Subcutaneous abdominal adipose tissue (tissue), 5 donors: Measurements from ENCODE around the gene APBB3.

Experiments used
- H3K27ac ChIP-seq: one replicate; pipeline ENCODE4 v1.7.0; 2013; ENCODE audit warnings: low read depth, mild to moderate bottlenecking, inconsistent platforms, low read length, moderate library complexity
- H3K27me3 ChIP-seq, 5 donors: one replicate each; pipeline ENCODE4 v1.7.0; 2013; ENCODE audit warnings: low read length in 5 of 5, inconsistent platforms in 1 of 5; ENCODE audit not compliant: control insufficient read depth in 5 of 5, insufficient read depth in 4 of 5
- H3K36me3 ChIP-seq, 5 donors: one replicate each; pipeline ENCODE4 v1.7.0; 2013; ENCODE audit warnings: low read length in 5 of 5; ENCODE audit not compliant: control insufficient read depth in 5 of 5, insufficient read depth in 5 of 5
- H3K4me1 ChIP-seq, 5 donors: one replicate each; pipeline ENCODE4 v1.7.0; 2013; ENCODE audit warnings: low read length in 5 of 5, mild to moderate bottlenecking in 3 of 5, moderate library complexity in 1 of 5; ENCODE audit not compliant: control insufficient read depth in 5 of 5, insufficient read depth in 5 of 5
- H3K4me3 ChIP-seq, 5 donors: one replicate each; pipeline ENCODE4 v1.7.0; 2013; ENCODE audit warnings: low read length in 5 of 5, low read depth in 1 of 5
- H3K9ac ChIP-seq, 5 donors: one replicate each; pipeline ENCODE4 v1.7.0; 2013; ENCODE audit warnings: low read length in 5 of 5, mild to moderate bottlenecking in 4 of 5, moderate library complexity in 3 of 5
- H3K9me3 ChIP-seq, 5 donors: one replicate each; pipeline ENCODE4 v1.7.0; 2013; ENCODE audit warnings: low read length in 5 of 5; ENCODE audit not compliant: control insufficient read depth in 5 of 5
- donor health status: healthy.
- donor health status: healthy.
- donor health status: healthy.
- donor health status: healthy.
- donor health status: healthy.

Gene APBB3

DNA sequence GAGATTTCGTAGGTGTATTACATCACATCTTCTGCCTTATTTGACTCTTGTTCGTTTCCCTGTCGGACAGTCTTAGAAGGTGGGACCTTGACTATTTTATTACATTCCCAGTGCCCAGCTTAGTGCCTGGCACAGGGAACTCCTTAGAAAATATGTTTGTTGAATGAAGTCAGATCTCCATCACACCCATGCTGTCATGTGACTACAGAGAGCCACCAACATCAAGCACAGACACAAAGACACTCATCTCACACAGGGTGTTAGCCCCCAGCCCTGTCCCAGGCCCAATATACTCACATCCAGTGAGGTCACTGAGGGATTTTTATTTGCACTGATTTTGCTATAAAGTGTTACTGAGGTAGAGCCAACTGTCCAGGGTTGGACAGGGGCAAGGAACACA is 6.4 kb downstream of the APBB3 start:
- Histone ChIP-seq H3K4me1 (peaks cover 6 to 37% (median 21%) of the 10 kb centered on the region in 5 donors), H3K27me3 (no peaks in the 10 kb centered on the region), H3K9ac (peak overlapping the region in 2 of 5 donors; percentile 92 to 94), H3K27ac (peak overlapping the region; percentile 84), H3K36me3 (peaks cover 6 to 34% (median 24%) of the 10 kb centered on the region in 5 donors), H3K4me3 (peak overlapping the region in 2 of 5 donors; percentile 81 to 85), H3K9me3 (no peaks in the 10 kb centered on the region)

- peak within 1 kb of the TSS; percentile 84 for H3K27ac ChIP-seq
- H3K4me1 ChIP-seq: peaks cover 6 to 30% (median 19%) of the 10 kb centered on the region in 5 donors
- H3K9me3 ChIP-seq: no peaks in the 10 kb centered on the region
- H3K36me3 ChIP-seq: peaks cover 6 to 33% (median 26%) of the 10 kb centered on the region in 5 donors
- H3K4me3 ChIP-seq: peak within 1 kb of the TSS; percentile 71 to 85 (median 81)
- H3K9ac ChIP-seq: peak within 1 kb of the TSS; percentile 30 to 94 (median 91)
- H3K27me3 ChIP-seq: no peaks in the 10 kb centered on the region
Measured at GRCh38 chr5:140557136-140557805, 7.1 kb downstream of the APBB3 start, which contains the start of gene SRA1. TSS of gene SRA1 (minus strand) at chr5:140557473. CDS start at chr5:140557452, 21 bp downstream.

DNA sequence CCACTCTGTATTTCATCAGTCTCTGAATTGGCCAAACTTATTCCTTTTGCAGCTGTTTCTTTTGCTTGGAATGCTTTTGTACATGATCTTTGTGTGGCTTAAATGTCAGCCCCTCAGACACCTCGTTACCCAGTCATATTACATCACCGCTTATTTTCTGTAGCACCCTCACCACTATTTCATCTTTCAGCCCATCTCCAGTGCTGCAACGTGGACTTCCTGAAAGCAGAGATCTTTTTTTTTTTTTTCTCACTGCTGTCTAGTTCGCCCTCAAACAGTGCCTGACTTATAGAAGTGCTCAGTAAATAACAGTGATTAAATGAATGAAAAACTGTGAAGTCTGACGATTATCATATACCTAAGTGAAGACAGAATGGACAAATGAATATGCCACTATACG is 8.0 kb downstream of the APBB3 start:
- H3K4me3 ChIP-seq: peak overlapping the region; percentile 71 to 85 (median 81)
- H3K4me1 ChIP-seq: peaks cover 6 to 25% (median 19%) of the 10 kb centered on the region in 5 donors
- H3K9ac ChIP-seq: peak overlapping the region; percentile 30 to 94 (median 91)
- H3K36me3 ChIP-seq: peaks cover 8 to 32% (median 27%) of the 10 kb centered on the region in 5 donors
- H3K27me3 ChIP-seq: no peaks in the 10 kb centered on the region
- peak overlapping the region; percentile 84 for H3K27ac ChIP-seq
- no peaks in the 10 kb centered on the region for H3K9me3 ChIP-seq

- peak overlapping the region in 3 of 5 donors; percentile 77 to 94 (median 92) for H3K9ac ChIP-seq
- peaks cover 6 to 25% (median 19%) of the 10 kb centered on the region in 5 donors for H3K4me1 ChIP-seq
- H3K27ac ChIP-seq: no peak overlapping the region
Measured at GRCh38 chr5:140555747-140556312, 8.6 kb downstream of the APBB3 start.

DNA sequence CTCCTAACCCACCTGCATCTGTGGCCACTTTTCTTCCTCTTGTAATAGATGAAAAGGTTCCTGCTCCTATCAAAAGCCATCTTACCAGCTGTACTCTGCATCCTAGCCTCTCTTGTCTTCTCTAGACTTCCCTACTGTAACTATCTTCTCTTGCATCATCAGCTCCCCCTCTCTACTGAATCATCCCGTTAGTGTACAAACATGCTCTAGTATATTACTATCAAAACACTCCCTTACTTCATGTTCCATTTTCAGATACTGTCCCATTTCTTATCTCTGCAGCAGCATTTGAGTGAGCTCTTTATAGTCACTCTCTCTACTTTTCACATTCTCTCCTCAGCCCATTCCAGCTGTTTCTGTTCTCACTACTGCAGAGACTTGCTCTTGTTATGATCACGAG is 9.9 kb downstream of the APBB3 start:
- H3K9me3 ChIP-seq: no peaks in the 10 kb centered on the region
- H3K36me3 ChIP-seq: peaks cover 16 to 38% (median 31%) of the 10 kb centered on the region in 5 donors
- no peak overlapping the region for H3K27ac ChIP-seq
- no peak overlapping the region for H3K4me3 ChIP-seq
- H3K27me3 ChIP-seq: no peaks in the 10 kb centered on the region
- no peak overlapping the region for H3K9ac ChIP-seq
- H3K4me1 ChIP-seq: peaks cover 6 to 33% (median 23%) of the 10 kb centered on the region in 5 donors

More at GRCh38 chr5:140555747-140556312, 8.6 kb downstream of the APBB3 start:
- H3K27me3 ChIP-seq: no peaks in the 10 kb centered on the region
- H3K4me3 ChIP-seq: peak overlapping the region in 2 of 5 donors; percentile 81 to 85
- no peaks in the 10 kb centered on the region for H3K9me3 ChIP-seq
- H3K36me3 ChIP-seq: peaks cover 12 to 32% (median 27%) of the 10 kb centered on the region in 5 donors

DNA sequence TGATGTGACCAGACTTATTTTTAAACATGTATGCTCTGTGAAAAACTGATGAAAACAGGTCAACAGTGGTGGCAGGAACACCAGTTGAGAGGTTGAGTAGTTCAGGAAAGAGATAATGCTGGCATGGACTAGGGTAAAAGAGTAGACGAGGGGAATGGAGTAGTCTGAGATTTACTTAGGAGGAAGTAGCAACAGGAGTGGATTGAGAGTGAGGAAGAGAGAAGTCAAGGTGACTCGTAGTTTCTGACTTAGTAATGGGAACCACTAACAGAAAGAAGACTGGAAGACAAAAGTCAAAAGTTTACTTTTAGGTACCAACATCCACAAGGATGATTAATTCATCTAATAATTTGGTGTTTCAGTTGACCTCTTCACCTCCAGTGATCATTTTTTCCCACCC is 10.7 kb downstream of the APBB3 start:
- Histone ChIP-seq H3K4me3 (no peak overlapping the region), H3K27ac (no peak overlapping the region), H3K27me3 (no peaks in the 10 kb centered on the region), H3K9ac (no peak overlapping the region), H3K36me3 (peaks cover 16 to 41% (median 34%) of the 10 kb centered on the region in 5 donors), H3K9me3 (no peaks in the 10 kb centered on the region), H3K4me1 (peaks cover 13 to 41% (median 31%) of the 10 kb centered on the region in 5 donors)

DNA sequence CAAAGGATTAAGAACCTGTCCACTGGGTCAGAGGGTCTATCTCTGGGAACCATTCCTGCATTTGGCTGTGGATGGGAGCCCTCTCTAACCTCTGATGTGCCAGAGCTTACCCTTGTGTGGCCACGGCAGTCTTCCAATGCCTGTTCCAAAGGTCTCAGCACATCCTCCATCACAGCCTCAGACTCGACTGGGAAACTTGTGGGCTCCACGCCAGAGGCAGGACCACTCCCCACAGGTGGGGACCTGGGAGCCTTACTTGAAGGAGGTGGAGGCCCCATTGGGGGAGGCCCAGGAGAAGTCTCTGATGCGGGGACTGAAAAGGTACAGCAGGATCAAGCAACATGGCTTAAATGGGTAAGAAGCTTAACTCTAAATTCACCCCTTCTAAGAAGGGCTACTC is 12.5 kb downstream of the APBB3 start:
- Histone ChIP-seq H3K36me3 (peaks cover 16 to 41% (median 29%) of the 10 kb centered on the region in 5 donors), H3K9ac (no peak overlapping the region), H3K9me3 (no peaks in the 10 kb centered on the region), H3K4me3 (no peak overlapping the region), H3K27ac (no peak overlapping the region), H3K4me1 (peaks cover 17 to 48% (median 41%) of the 10 kb centered on the region in 5 donors), H3K27me3 (no peaks in the 10 kb centered on the region)

DNA sequence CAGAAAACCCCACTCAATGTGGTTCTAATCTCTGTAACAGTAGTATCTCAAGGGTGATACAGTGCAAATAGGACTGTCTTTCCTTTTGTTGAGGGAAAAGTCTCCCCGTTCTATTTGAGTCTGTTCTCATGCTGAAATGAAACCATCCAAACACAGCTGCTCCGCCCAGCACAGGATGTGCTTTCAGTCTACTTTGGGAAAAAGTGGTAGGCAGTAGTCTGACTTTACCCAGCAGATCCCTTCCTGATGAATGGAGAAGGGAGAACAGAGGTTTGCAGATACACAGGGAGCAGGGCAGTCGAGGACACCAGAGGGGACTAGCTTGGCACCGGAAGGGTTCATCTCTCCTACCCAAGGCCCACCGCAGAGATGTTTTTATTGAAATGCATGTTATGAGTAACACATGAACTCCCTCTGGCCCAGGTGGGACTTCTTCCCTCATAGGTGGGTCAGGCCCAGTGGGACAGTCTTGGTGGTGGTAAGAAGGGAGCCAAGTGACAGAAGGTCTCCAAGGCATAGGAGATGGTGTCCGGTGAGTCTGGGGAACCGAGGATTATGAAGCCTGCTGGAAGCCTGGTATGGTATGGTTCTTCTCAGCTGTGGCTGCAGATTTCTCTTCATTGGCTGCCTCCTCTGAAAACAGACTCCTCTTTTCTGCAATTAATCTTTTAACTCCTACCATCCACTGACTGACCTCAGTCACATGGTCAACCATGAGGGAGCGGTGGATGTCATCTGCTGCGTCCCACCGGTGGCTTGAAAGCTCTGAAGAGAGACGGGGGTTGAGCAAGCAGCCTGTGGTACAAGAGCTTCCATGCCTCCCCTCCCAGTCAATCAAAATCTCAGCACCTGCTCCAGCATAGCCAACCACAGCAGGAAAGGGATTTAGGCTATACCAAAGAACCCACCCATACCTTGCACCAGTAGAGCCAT is 14.0 kb downstream of the APBB3 start:
- H3K4me3 ChIP-seq: no peak overlapping the region

GRCh38 chr5:140549237-140550144 is 14.9 kb downstream of the APBB3 start:
- Histone ChIP-seq H3K4me3 (no peak overlapping the region), H3K27ac (peak overlapping the region; percentile 95), H3K4me1 (peaks cover 18 to 37% (median 31%) of the 10 kb centered on the region in 5 donors), H3K36me3 (peaks cover 19 to 47% (median 35%) of the 10 kb centered on the region in 5 donors), H3K9me3 (no peaks in the 10 kb centered on the region), H3K9ac (peak overlapping the region in 3 of 5 donors; percentile 23 to 85 (median 72)), H3K27me3 (no peaks in the 10 kb centered on the region)

More for the DNA sequence above, 14.0 kb downstream of the APBB3 start:
- peaks cover 18 to 38% (median 33%) of the 10 kb centered on the region in 5 donors for H3K4me1 ChIP-seq
- no peaks in the 10 kb centered on the region for H3K9me3 ChIP-seq
- peak overlapping the region; percentile 95 for H3K27ac ChIP-seq
- H3K27me3 ChIP-seq: no peaks in the 10 kb centered on the region
- H3K36me3 ChIP-seq: peaks cover 16 to 41% (median 29%) of the 10 kb centered on the region in 5 donors
- H3K9ac ChIP-seq: peak overlapping the region in 2 of 5 donors; percentile 23 to 85
